ENCODE measurements around the gene NAALADL2. TPM values are rescaled to one million over a fixed set of nuclear protein-coding genes. Genes with fewer than 3 reads are reported as not detected.

Gene NAALADL2
- total and polyA plus RNA-seq, 2 of the 8 experiments (the other 6 are each of a cell fraction or from before 2014, with no cell fraction given) = 0.12 to 0.22 TPM

DNA sequence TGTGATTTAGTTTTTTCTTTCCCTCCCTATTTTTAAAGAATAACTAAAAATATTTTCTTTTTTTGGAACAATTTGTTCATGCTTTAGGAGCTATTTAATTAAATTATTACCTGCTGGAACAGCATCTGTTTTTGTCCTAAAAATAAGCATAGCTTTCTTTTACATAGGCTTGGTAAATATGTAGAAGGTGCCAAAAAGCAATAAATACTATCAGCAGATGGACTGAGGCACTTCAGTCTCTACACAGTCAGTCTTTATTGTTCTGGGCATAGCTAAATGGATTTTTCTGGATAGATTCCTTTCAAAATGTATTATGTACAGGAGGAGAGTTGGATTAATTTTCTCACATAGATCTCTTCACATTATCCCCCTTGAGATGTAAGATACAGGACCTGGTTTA, 223.5 kb downstream of the NAALADL2 start:
- CTCF ChIA-PET (ENCODE audit: partially characterized antibody) = no interaction called here
- TF ChIP-seq CEBPB (IDR thresholded peaks at IDR 0.05; ENCODE audit: low read depth, low read length) = no peak
- TF ChIP-seq SP1 (IDR thresholded peaks at IDR 0.05; ENCODE audit: low read depth, low read length) = no peak
- TF ChIP-seq, protein P1, sequence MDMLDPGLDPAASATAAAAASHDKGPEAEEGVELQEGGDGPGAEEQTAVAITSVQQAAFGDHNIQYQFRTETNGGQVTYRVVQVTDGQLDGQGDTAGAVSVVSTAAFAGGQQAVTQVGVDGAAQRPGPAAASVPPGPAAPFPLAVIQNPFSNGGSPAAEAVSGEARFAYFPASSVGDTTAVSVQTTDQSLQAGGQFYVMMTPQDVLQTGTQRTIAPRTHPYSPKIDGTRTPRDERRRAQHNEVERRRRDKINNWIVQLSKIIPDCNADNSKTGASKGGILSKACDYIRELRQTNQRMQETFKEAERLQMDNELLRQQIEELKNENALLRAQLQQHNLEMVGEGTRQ (IDR thresholded peaks at IDR 0.05; ENCODE audit: low read length) = no peak
- TF ChIP-seq SP2 (IDR thresholded peaks at IDR 0.05; ENCODE audit: low read length) = no peak
- no peak for TF ChIP-seq CTBP2 (IDR thresholded peaks at IDR 0.05; ENCODE audit: borderline replicate concordance, insufficient read depth, insufficient read length, low read length)
- no peak for TF ChIP-seq BRCA1 (IDR thresholded peaks at IDR 0.05; ENCODE audit: low read depth, low read length)
- no peak for TF ChIP-seq BACH1 (IDR thresholded peaks at IDR 0.05; ENCODE audit: low read length)
- TF ChIP-seq RXRA (IDR thresholded peaks at IDR 0.05; ENCODE audit: insufficient read depth, low read depth, low read length) = no peak
- POLR2A ChIA-PET (ENCODE audit: partially characterized antibody) = no interaction called here

More for the DNA sequence above, 223.5 kb downstream of the NAALADL2 start:
- Histone ChIP-seq H3K9me3 (ENCODE audit: insufficient read depth in 2 of 2, low read depth in 1 of 2, low read length in 1 of 2) (no peaks in the 10 kb centered on the region; a peak in 1 of 4 replicates), H3K4me1 (replicated peaks in 1 of 4; ENCODE audit: control insufficient read depth in 3 of 4, insufficient read depth in 4 of 4, low read length in 3 of 4) (no peaks in the 10 kb centered on the region), H3K27ac (ENCODE audit: low read depth, low read length) (no peak overlapping the region), H2BK15ac (ENCODE audit: low read length) (no peak overlapping the region), H3K4me3 (ENCODE audit: extremely low read depth in 1 of 4, insufficient read depth in 2 of 4, low read depth in 3 of 4, low read length in 4 of 4) (no peak overlapping the region), H4K20me1 (replicated peaks in 1 of 2; ENCODE audit: control insufficient read depth in 1 of 2, insufficient read depth in 2 of 2, low read length in 2 of 2) (no peaks in the 10 kb centered on the region), H4K91ac (replicated peaks; ENCODE audit: insufficient read length, low read length) (no peak overlapping the region), H3K36me3 (ENCODE audit: control insufficient read depth in 2 of 4, insufficient read depth in 4 of 4, low read length in 3 of 4) (no peaks in the 10 kb centered on the region), H3K18ac (ENCODE audit: extremely low read depth, low read length) (no peak overlapping the region), H3K79me1 (ENCODE audit: low read depth, low read length) (no peaks in the 10 kb centered on the region), H3K56ac (replicated peaks; ENCODE audit: insufficient read length, low read depth, low read length) (no peak overlapping the region), H2BK120ac (replicated peaks; ENCODE audit: low read depth, low read length) (no peak overlapping the region), H3K14ac (ENCODE audit: insufficient read length) (no peak overlapping the region), H3K23me2 (ENCODE audit: low read depth, low read length) (no peaks in the 10 kb centered on the region), H2AFZ (ENCODE audit: low read length) (no peak overlapping the region), H4K8ac (ENCODE audit: extremely low read depth, insufficient read depth, low read length) (no peak overlapping the region), H3K27me3 (replicated peaks in 1 of 4; ENCODE audit: control insufficient read depth in 3 of 4, extremely low read depth in 1 of 4, insufficient read depth in 3 of 4, low read length in 3 of 4) (no peaks in the 10 kb centered on the region), H3K79me2 (ENCODE audit: control insufficient read depth in 1 of 2, insufficient read depth in 2 of 2, low read length in 2 of 2) (no peaks in the 10 kb centered on the region), H3K4me2 (ENCODE audit: insufficient read depth in 1 of 2, low read depth in 2 of 2, low read length in 2 of 2) (no peak overlapping the region), H4K5ac (ENCODE audit: insufficient read length, low read depth, low read length) (no peak overlapping the region), H2AK5ac (ENCODE audit: low read depth, low read length) (no peak overlapping the region), H3K23ac (ENCODE audit: insufficient read length) (no peak overlapping the region), H3K4ac (replicated peaks; ENCODE audit: insufficient read length, low read depth, low read length) (no peak overlapping the region), H2BK20ac (ENCODE audit: low read length) (no peak overlapping the region), H2BK5ac (ENCODE audit: low read depth, low read length) (no peak overlapping the region), H3K9ac (replicated peaks in 1 of 4; ENCODE audit: extremely low read depth in 1 of 4, low read depth in 3 of 4, low read length in 3 of 4) (no peak overlapping the region), H2BK12ac (ENCODE audit: low read depth, low read length) (no peak overlapping the region)
- no peak for FAIRE-seq
- DNase-seq (ENCODE audit: low read depth in 1 of 2, low spot score in 2 of 2) = no peak
